Breast epithelium (tissue), 4 donors: ENCODE measurements around the gene PGGHG. TPM values are rescaled to one million over a fixed set of nuclear protein-coding genes. Genes with fewer than 3 reads are reported as not detected.

Experiments
- DNase-seq, 2 donors: peaks; one replicate each; pipeline ENCODE4 v3.0.0-alpha.2; 2019; ENCODE audit warnings: low spot score in 2 of 2
- H3K27ac ChIP-seq, 2 donors: fragments of 200-600 bp; sonication (generic) in 1 of 2; one replicate each; pipeline ENCODE4 v1.5.1; 2016 to 2019; ENCODE audit warnings: mild to moderate bottlenecking in 1 of 2
- H3K27me3 ChIP-seq, 2 donors: fragments of 200-600 bp; sonication (generic) in 1 of 2; one replicate each; pipeline versions ENCODE4 v1.5.1 to v1.6.0; 2017 to 2019; ENCODE audit warnings: control low read depth in 1 of 2, mild to moderate bottlenecking in 1 of 2
- H3K36me3 ChIP-seq: fragments of 200-600 bp; one replicate; pipeline ENCODE4 v1.5.1; 2019
- H3K4me1 ChIP-seq, 2 donors: fragments of 200-600 bp; sonication (generic); one replicate each; pipeline ENCODE4 v1.5.1; 2016 to 2019; ENCODE audit warnings: control low read depth in 1 of 2
- H3K4me3 ChIP-seq, 3 donors: fragments of 200-600 bp; sonication (generic); 1 replicate in 2 of 3; 2 replicates in 1 of 3; pipeline ENCODE4 v1.5.1; 2016 to 2019; ENCODE audit warnings: mild to moderate bottlenecking in 3 of 3, moderate library complexity in 2 of 3
- H3K9me3 ChIP-seq, 2 donors: fragments of 200-600 bp; sonication (generic) in 1 of 2; one replicate each; pipeline ENCODE4 v1.5.1; 2016 to 2019; ENCODE audit warnings: control low read depth in 1 of 2
- CTCF ChIP-seq, 3 donors: fragments of 450-650 bp; IDR thresholded peaks; one replicate each; pipeline ENCODE4 v1.5.1; 2016 to 2017; ENCODE audit warnings: antibody characterized with exemption in 3 of 3, mild to moderate bottlenecking in 3 of 3, moderate library complexity in 3 of 3
- POLR2A ChIP-seq: fragments of 450-650 bp; IDR thresholded peaks from one replicate; pipeline ENCODE4 v1.6.1; 2016; ENCODE audit warnings: antibody characterized with exemption, mild to moderate bottlenecking, moderate library complexity
- POLR2AphosphoS5 ChIP-seq, 3 donors: sonication (generic); formaldehyde crosslinking; IDR thresholded peaks; one replicate each; pipeline ENCODE4 v1.6.1; 2017; ENCODE audit warnings: antibody characterized with exemption in 3 of 3
- intact Hi-C: fragments of 100-400 bp; cut with DNase I; formaldehyde crosslinking; loops from one replicate; pipeline ENCODE4 v1.15.1; 2023; ENCODE audit warnings: low total_unique reads
- total RNA-seq, 3 donors: library from RNA; depleted of rRNA; stranded (reverse); fragments of >200 nt; gene quantifications; one replicate each; pipeline ENCODE4 v1.1.0, GENCODE V29; 2016

PGGHG gene
- total RNA-seq, 3 donors from 2014 or later, result 13.0 to 63.9 (median 37.3) TPM

DNA sequence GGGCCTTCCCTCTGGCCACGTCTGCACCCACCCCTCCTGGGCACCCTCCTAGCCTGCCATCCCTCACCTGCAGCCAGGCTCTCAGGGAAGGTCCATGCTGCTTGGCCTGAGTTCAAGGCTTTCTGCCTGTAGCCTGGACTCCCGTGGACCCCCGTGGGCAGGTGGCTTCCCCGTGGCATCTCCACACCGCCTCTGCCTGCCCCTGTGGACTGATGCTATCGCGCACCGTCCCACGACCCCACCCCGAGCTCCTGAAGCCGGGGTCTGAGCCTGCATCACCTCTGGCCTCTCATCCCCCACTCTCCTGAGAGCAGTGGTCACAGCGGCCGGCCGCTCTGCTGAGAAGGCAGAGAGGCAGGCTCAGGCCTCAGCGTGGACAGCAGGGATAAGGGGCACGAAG, 5.9 kb downstream of the PGGHG start:
- H3K27ac ChIP-seq, result no peak overlapping the region
- DNase-seq, result no peak
- H3K4me1 ChIP-seq, result no peaks in the 10 kb centered on the region
- H3K27me3 ChIP-seq, result peaks cover 0 to 14% of the 10 kb centered on the region in 2 donors
- H3K9me3 ChIP-seq, result no peaks in the 10 kb centered on the region
- intact Hi-C loops, result loop anchor here (2.0 to 5.0 kb wide), 2 partner anchors 68 to 78 kb away; no protein-coding TSS in a partner anchor
- no peaks in the 10 kb centered on the region for H3K36me3 ChIP-seq
- no peak for TF ChIP-seq POLR2AphosphoS5 (IDR thresholded peaks at IDR 0.05)
- no peak for TF ChIP-seq CTCF (IDR thresholded peaks at IDR 0.05)
- no peak for TF ChIP-seq POLR2A
- H3K4me3 ChIP-seq, result no peak overlapping the region

DNA sequence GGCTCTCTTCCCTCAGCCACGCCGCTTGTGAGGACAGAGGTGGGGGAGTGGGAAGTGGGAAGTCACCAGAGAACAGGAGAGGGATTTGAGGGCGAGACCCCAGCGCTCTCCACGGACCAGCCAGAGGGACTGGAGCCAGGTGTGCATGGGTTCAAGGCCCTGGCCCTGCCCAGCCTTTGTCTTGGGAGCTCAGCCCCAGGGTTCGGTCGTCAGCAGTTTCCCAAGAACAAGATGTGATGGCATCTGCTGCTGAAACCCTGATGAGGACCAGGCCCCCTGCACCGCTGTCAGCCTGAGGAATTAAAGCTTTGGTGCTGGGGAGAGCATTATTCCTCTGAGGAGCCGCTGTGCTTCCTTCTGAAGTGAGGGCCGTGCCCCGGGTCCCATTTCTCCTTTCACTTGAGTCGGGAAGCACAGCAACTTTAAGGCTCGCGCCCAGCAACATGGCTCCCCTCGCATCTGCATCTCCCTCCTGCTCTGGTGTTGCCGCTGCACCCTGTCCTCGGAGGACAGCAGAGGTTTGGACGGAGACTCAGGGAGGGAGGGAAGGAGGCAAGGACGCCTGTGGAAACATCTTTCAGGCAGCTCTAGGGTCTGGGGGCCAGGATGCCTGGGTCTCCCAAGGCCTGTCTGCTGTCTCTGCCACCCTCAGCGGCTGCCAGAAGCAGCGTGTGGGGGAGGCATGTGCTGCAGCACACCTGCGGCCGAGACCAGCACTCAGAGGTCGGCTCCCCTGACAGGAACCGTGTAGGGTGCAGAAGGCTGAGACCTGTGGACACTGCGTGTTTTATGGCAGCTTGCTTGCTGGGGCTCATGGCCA, 6.6 kb downstream of the PGGHG start:
- TF ChIP-seq POLR2AphosphoS5 (IDR thresholded peaks at IDR 0.05) (no peak), POLR2A (no peak), CTCF (IDR thresholded peaks at IDR 0.05) (no peak)
- Histone ChIP-seq H3K4me1 (no peaks in the 10 kb centered on the region), H3K27me3 (peaks cover 0 to 18% of the 10 kb centered on the region in 2 donors), H3K36me3 (no peaks in the 10 kb centered on the region), H3K27ac (no peak overlapping the region), H3K4me3 (no peak overlapping the region), H3K9me3 (no peaks in the 10 kb centered on the region)
- no peak for DNase-seq
- intact Hi-C loops, result loop anchor here (2.0 to 5.0 kb wide), 2 partner anchors 67 to 79 kb away; no protein-coding TSS in a partner anchor

- Histone ChIP-seq H3K27me3 (peaks cover 0 to 18% of the 10 kb centered on the region in 2 donors), H3K9me3 (no peaks in the 10 kb centered on the region), H3K4me3 (no peak overlapping the region), H3K4me1 (no peaks in the 10 kb centered on the region), H3K27ac (no peak overlapping the region), H3K36me3 (no peaks in the 10 kb centered on the region)
- intact Hi-C loops, result loop anchor here (5.0 kb wide), 1 partner anchor 66 kb away; no protein-coding TSS in a partner anchor
- no peak for DNase-seq
- TF ChIP-seq POLR2A, result no peak
- no peak for TF ChIP-seq POLR2AphosphoS5 (IDR thresholded peaks at IDR 0.05)
- no peak for TF ChIP-seq CTCF (IDR thresholded peaks at IDR 0.05)
Measured at GRCh38 chr11:296171-297050, 7.5 kb downstream of the PGGHG start.

- TF ChIP-seq POLR2A (no peak), CTCF (IDR thresholded peaks at IDR 0.05) (no peak), POLR2AphosphoS5 (IDR thresholded peaks at IDR 0.05) (no peak)
- peaks cover 0 to 18% of the 10 kb centered on the region in 2 donors for H3K27me3 ChIP-seq
- H3K36me3 ChIP-seq, result no peaks in the 10 kb centered on the region
- no peaks in the 10 kb centered on the region for H3K4me1 ChIP-seq
- no peaks in the 10 kb centered on the region for H3K9me3 ChIP-seq
- intact Hi-C loops, result loop anchor here (5.0 kb wide), 1 partner anchor 65 kb away; no protein-coding TSS in a partner anchor
- no peak for DNase-seq
- no peak overlapping the region for H3K27ac ChIP-seq
- no peak overlapping the region for H3K4me3 ChIP-seq
Measured at GRCh38 chr11:297051-297585, 8.2 kb downstream of the PGGHG start.
